ENCODE measurements around the gene IGSF10.

The IGSF10 gene

DNA sequence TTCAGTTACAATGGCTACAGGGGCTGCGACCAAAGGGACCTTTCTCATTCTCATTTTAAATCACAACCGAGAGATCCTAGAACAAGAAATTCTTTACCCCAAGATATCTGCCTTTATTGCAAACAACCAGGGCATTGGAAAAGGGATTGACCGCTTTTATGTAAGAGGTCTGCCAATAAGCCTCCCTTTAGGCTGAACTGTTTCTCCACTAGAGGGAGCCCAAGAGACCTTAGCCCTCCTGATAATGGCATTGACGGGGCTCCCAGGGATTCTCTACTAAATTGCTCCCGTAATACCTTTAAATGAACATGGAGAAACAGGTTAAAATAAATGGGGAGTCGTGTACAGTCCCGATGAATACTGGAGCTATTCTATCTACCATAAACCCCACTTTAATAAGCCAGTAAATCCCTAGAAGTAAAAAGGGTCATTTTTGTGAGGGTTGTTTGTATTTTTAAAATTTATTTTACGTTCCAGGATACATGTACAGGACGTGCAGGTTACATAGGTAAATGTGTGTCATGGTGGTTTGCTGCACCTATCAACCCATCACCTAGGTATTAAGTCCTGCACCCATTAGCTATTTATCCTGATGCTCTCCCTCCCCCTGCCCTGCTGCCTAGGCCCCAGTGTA lies 7.5 kb upstream of the IGSF10 start:
- no peaks in the 10 kb centered on the region for H3K36me3 ChIP-seq
- peak; percentile 65 for TF ChIP-seq CTCF (IDR thresholded peaks at IDR 0.05)
- H3K4me3 ChIP-seq (ENCODE audit: low read depth in 1 of 2, low read length in 1 of 2), result no peak overlapping the region
- no peaks in the 10 kb centered on the region for H3K27me3 ChIP-seq
- H3K27ac ChIP-seq, result no peak overlapping the region
- no peaks in the 10 kb centered on the region for H3K4me1 ChIP-seq (ENCODE audit: control insufficient read depth in 1 of 2, insufficient read depth in 1 of 2, low read depth in 1 of 2, low read length in 1 of 2)
- no peaks in the 10 kb centered on the region for H3K9me3 ChIP-seq

DNA sequence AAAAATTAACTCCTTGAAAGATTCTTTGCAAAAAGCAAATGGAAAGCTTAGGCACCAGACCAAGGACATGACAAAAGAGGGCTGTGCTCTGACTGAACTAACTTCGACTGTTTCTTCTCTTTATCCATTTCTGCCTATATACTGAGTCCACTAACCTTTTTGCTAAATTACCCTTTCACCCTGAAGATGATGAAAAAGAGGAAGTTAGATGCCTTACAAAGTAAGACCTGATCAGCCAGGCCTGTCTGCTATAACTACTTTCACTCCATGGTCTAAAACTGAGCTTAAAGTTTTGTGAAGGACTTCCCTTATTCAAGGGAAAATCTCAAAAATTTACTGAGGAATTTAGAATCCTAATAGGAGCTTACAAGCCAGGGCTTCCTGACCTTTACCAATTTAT lies 6.2 kb upstream of the IGSF10 start:
- Histone ChIP-seq H3K4me1 (ENCODE audit: control insufficient read depth in 1 of 2, insufficient read depth in 1 of 2, low read depth in 1 of 2, low read length in 1 of 2) (no peaks in the 10 kb centered on the region), H3K36me3 (no peaks in the 10 kb centered on the region), H3K27me3 (peaks cover 12% of the 10 kb centered on the region), H3K27ac (no peak overlapping the region), H3K4me3 (ENCODE audit: low read depth in 1 of 2, low read length in 1 of 2) (no peak overlapping the region), H3K9me3 (no peaks in the 10 kb centered on the region)
- no peak for TF ChIP-seq CTCF (IDR thresholded peaks at IDR 0.05)

- Histone ChIP-seq H3K27me3 (peaks cover 41% of the 10 kb centered on the region), H3K27ac (no peak overlapping the region), H3K4me1 (ENCODE audit: control insufficient read depth in 1 of 2, insufficient read depth in 1 of 2, low read depth in 1 of 2, low read length in 1 of 2) (peaks cover 4 to 5% of the 10 kb centered on the region in 2 experiments), H3K36me3 (no peaks in the 10 kb centered on the region), H3K4me3 (ENCODE audit: low read depth in 1 of 2, low read length in 1 of 2) (no peak overlapping the region), H3K9me3 (no peaks in the 10 kb centered on the region)
- TF ChIP-seq CTCF (IDR thresholded peaks at IDR 0.05), result no peak
Measured at GRCh38 chr3:151462991-151463390, 2.1 kb upstream of the IGSF10 start.

GRCh38 chr3:151462278-151462780 lies 1.5 kb upstream of the IGSF10 start:
- no peak for TF ChIP-seq CTCF (IDR thresholded peaks at IDR 0.05)
- Histone ChIP-seq H3K4me3 (ENCODE audit: low read depth in 1 of 2, low read length in 1 of 2) (no peak overlapping the region), H3K9me3 (no peaks in the 10 kb centered on the region), H3K4me1 (ENCODE audit: control insufficient read depth in 1 of 2, insufficient read depth in 1 of 2, low read depth in 1 of 2, low read length in 1 of 2) (peaks cover 4 to 5% of the 10 kb centered on the region in 2 experiments), H3K27ac (no peak overlapping the region), H3K36me3 (no peaks in the 10 kb centered on the region), H3K27me3 (peaks cover 41% of the 10 kb centered on the region)

- no peaks in the 10 kb centered on the region for H3K36me3 ChIP-seq
- H3K9me3 ChIP-seq, result no peaks in the 10 kb centered on the region
- no peak overlapping the region for H3K27ac ChIP-seq
- H3K4me1 ChIP-seq (ENCODE audit: control insufficient read depth in 1 of 2, insufficient read depth in 1 of 2, low read depth in 1 of 2, low read length in 1 of 2), result peaks cover 4 to 5% of the 10 kb centered on the region in 2 experiments
- TF ChIP-seq CTCF (IDR thresholded peaks at IDR 0.05), result no peak
- peaks cover 41% of the 10 kb centered on the region for H3K27me3 ChIP-seq
- no peak overlapping the region for H3K4me3 ChIP-seq (ENCODE audit: low read depth in 1 of 2, low read length in 1 of 2)
Measured at GRCh38 chr3:151460228-151460627, 633 bp downstream of the IGSF10 start.

All from neutrophil (primary cell).